ENCODE results near the gene RIPOR2. TPM values are rescaled to one million over a fixed set of nuclear protein-coding genes. Genes with fewer than 3 reads are reported as not detected.
A peak's percentile ranks its signal among the peaks of the same experiment; 100 is the strongest.

Gene RIPOR2
- total and polyA plus RNA-seq, 2 experiments from 2014 or later = 3.2 to 3.3 TPM

DNA sequence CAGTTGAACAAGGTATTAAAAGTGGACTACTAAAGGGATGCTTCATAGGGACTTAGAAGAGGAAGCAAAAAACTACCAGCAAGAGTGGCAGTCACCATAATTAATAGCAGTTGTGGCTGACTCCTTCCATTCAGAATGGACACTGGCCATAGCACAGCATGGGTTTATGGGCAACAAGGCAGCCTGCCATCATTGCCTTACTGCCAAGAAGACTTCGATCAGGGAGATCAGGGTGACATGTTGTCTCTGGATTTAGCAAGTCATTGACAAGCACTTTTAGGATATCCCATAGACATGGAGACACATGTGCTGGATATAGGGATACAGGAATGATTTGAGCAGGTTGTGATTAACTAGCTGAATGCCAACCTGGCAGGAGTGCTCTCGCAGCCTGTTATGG lies 35.3 kb upstream of the RIPOR2 start:
- WGBS, 2 experiments (ENCODE audit: low coverage in 1 of 2, low lambda C conversion rate in 2 of 2, missing lambda C conversion rate in 2 of 2) = 57 to 67% methylated on average over 2 of the region's 2 CpGs
- TF ChIP-seq EZH2 (IDR thresholded peaks at IDR 0.05; ENCODE audit: insufficient read depth, poor library complexity, severe bottlenecking) = no peak
- no peak for TF ChIP-seq EZH2phosphoT487 (IDR thresholded peaks at IDR 0.05; ENCODE audit: insufficient read depth, low read depth)
- in situ Hi-C loops (cut with MboI) = no loop called here

DNA sequence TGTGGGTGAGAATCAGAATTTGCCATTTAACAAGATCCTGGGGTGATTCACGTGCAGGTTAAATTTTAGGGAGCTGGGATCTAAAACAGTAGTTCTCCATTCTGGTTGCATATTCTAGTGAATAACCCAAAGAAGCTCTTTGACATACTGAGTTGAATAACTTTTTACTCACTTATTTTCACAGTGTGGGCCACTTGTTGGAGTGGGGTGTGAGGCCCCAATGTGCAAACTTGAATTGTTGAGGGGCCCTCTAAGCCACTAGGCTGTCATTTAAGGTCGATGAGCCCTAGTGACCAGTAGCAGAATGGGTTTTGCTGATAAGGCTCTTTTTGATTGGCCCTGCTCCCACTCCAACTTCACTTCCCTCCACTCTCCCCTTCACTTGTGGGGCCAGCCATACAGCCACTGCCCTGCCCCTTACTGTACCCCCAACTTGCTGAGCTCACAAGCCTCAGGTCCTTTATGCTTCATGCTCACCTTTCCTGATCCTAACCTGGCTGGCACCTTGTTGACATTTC lies 33.6 kb upstream of the RIPOR2 start:
- H3K4me3 ChIP-seq = no peak overlapping the region
- peaks cover 6% of the 10 kb centered on the region for H3K4me1 ChIP-seq (ENCODE audit: insufficient read depth)
- no peak overlapping the region for H3K4me2 ChIP-seq (ENCODE audit: unreplicated experiment)
- in situ Hi-C loops (cut with MboI) = no loop called here
- TF ChIP-seq EZH2phosphoT487 (IDR thresholded peaks at IDR 0.05; ENCODE audit: insufficient read depth, low read depth) (no peak), EZH2 (IDR thresholded peaks at IDR 0.05; ENCODE audit: insufficient read depth, poor library complexity, severe bottlenecking) (no peak)
- H3K79me2 ChIP-seq (ENCODE audit: insufficient read depth) = no peaks in the 10 kb centered on the region
- no peak overlapping the region for H3K9ac ChIP-seq
- no peaks in the 10 kb centered on the region for H3K27me3 ChIP-seq (replicated peaks; ENCODE audit: insufficient read depth)
- H3K36me3 ChIP-seq (ENCODE audit: low read depth) = no peaks in the 10 kb centered on the region
- 55 to 57% methylated on average over 2 of the region's 2 CpGs for WGBS, 2 experiments (ENCODE audit: low coverage in 1 of 2, low lambda C conversion rate in 2 of 2, missing lambda C conversion rate in 2 of 2)
- no peaks in the 10 kb centered on the region for H3F3A ChIP-seq (ENCODE audit: insufficient read depth)
- no peaks in the 10 kb centered on the region for H3K9me3 ChIP-seq (ENCODE audit: low read depth)
- H2AFZ ChIP-seq = no peak overlapping the region
- H3K27ac ChIP-seq = no peak overlapping the region
- H3K9me2 ChIP-seq (ENCODE audit: insufficient read depth) = no peaks in the 10 kb centered on the region
- no peak for DNase-seq
- no peaks in the 10 kb centered on the region for H4K20me1 ChIP-seq (ENCODE audit: insufficient read depth)

More for the DNA sequence above, 35.3 kb upstream of the RIPOR2 start:
- Histone ChIP-seq H3K9me3 (ENCODE audit: low read depth) (no peaks in the 10 kb centered on the region), H3K4me1 (ENCODE audit: insufficient read depth) (peaks cover 6% of the 10 kb centered on the region), H3F3A (ENCODE audit: insufficient read depth) (no peaks in the 10 kb centered on the region), H3K27ac (no peak overlapping the region), H3K79me2 (ENCODE audit: insufficient read depth) (no peaks in the 10 kb centered on the region), H3K36me3 (ENCODE audit: low read depth) (no peaks in the 10 kb centered on the region), H2AFZ (no peak overlapping the region), H3K4me2 (ENCODE audit: unreplicated experiment) (no peak overlapping the region), H4K20me1 (ENCODE audit: insufficient read depth) (no peaks in the 10 kb centered on the region), H3K27me3 (replicated peaks; ENCODE audit: insufficient read depth) (no peaks in the 10 kb centered on the region), H3K4me3 (no peak overlapping the region), H3K9me2 (ENCODE audit: insufficient read depth) (no peaks in the 10 kb centered on the region), H3K9ac (no peak overlapping the region)
- DNase-seq = no peak

DNA sequence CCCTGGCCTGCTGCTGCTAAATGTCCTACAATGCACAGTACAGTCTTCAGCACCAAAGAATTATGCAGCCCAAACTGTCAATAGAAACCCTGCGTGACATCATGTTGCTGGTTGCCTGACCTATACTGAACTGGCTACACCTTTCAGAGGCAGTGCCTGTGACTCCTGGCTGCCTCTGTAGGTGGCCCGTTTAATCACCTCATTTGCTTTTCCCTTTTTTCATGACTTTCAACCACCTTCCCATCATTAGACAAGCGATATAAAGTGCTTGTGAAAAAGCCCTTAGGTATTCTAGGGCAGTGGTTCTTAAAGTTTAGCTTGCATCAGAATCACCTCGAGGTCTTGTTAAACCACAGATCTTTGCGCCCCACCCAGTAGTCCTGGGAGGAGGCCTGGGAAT lies 33.0 kb upstream of the RIPOR2 start:
- H3K4me3 ChIP-seq = no peak overlapping the region
- no peaks in the 10 kb centered on the region for H3F3A ChIP-seq (ENCODE audit: insufficient read depth)
- H3K4me1 ChIP-seq (ENCODE audit: insufficient read depth) = peaks cover 6% of the 10 kb centered on the region
- no peaks in the 10 kb centered on the region for H3K9me2 ChIP-seq (ENCODE audit: insufficient read depth)
- H3K79me2 ChIP-seq (ENCODE audit: insufficient read depth) = no peaks in the 10 kb centered on the region
- H3K36me3 ChIP-seq (ENCODE audit: low read depth) = no peaks in the 10 kb centered on the region
- no peak overlapping the region for H3K27ac ChIP-seq
- H3K9ac ChIP-seq = no peak overlapping the region
- H4K20me1 ChIP-seq (ENCODE audit: insufficient read depth) = no peaks in the 10 kb centered on the region
- no peak overlapping the region for H3K4me2 ChIP-seq (ENCODE audit: unreplicated experiment)
- in situ Hi-C loops (cut with MboI) = no loop called here
- DNase-seq = no peak
- 82 to 85% methylated on average over 5 of the region's 5 CpGs for WGBS, 2 experiments (ENCODE audit: low coverage in 1 of 2, low lambda C conversion rate in 2 of 2, missing lambda C conversion rate in 2 of 2)
- H2AFZ ChIP-seq = no peak overlapping the region
- H3K27me3 ChIP-seq (replicated peaks; ENCODE audit: insufficient read depth) = no peaks in the 10 kb centered on the region
- no peaks in the 10 kb centered on the region for H3K9me3 ChIP-seq (ENCODE audit: low read depth)
- TF ChIP-seq EZH2phosphoT487 (IDR thresholded peaks at IDR 0.05; ENCODE audit: insufficient read depth, low read depth) (no peak), EZH2 (IDR thresholded peaks at IDR 0.05; ENCODE audit: insufficient read depth, poor library complexity, severe bottlenecking) (no peak)

DNA sequence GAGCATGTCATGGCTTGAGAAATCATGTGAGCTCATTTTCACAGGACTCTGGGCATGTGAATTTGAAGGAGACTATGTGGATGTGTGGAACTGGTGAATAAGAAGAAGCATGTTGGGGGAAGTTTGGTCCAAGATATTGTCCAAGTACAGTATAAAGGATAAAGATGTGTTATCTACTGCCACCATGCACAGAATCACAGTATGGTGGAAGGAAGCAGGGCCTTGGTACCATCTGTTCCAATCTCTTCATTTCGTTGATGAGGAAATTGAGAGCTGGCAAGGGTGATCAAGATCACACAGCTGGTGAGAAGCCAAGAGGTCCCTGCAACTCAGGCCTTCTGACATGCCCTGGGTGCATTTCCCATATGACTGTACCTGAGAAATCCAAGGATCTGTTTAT lies 31.5 kb upstream of the RIPOR2 start:
- in situ Hi-C loops (cut with MboI) = no loop called here
- no peak overlapping the region for H3K4me2 ChIP-seq (ENCODE audit: unreplicated experiment)
- 6 to 35% methylated on average over 1 of the region's 1 CpG for WGBS, 2 experiments (ENCODE audit: low coverage in 1 of 2, low lambda C conversion rate in 2 of 2, missing lambda C conversion rate in 2 of 2)

DNA sequence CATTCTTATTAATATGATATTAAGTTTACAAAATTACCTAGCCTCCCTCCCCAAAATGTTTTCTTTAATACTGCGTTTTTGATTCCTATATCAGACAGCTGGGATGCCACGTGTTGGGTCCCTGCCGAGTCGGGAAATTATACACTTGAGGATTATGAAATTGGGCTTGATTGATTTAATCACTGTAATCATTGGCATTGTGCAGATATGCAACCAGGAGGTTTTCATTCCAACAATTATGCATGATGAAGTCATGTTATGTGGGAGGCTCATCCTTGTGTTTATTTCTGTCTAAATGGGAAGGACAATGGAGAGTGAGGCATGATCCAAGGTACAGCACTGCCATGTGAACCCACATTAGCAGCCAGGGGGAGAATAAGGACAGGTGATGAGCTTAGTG lies 30.6 kb upstream of the RIPOR2 start:
- Histone ChIP-seq H3K4me3 (no peak overlapping the region), H3K4me2 (ENCODE audit: unreplicated experiment) (no peak overlapping the region), H3K79me2 (ENCODE audit: insufficient read depth) (no peaks in the 10 kb centered on the region), H3F3A (ENCODE audit: insufficient read depth) (no peaks in the 10 kb centered on the region), H3K9me2 (ENCODE audit: insufficient read depth) (no peaks in the 10 kb centered on the region), H4K20me1 (ENCODE audit: insufficient read depth) (no peaks in the 10 kb centered on the region), H3K4me1 (ENCODE audit: insufficient read depth) (peaks cover 6% of the 10 kb centered on the region), H3K27me3 (replicated peaks; ENCODE audit: insufficient read depth) (no peaks in the 10 kb centered on the region), H3K27ac (no peak overlapping the region), H3K36me3 (ENCODE audit: low read depth) (no peaks in the 10 kb centered on the region), H3K9me3 (ENCODE audit: low read depth) (no peaks in the 10 kb centered on the region), H3K9ac (no peak overlapping the region), H2AFZ (no peak overlapping the region)
- WGBS, 2 experiments (ENCODE audit: low coverage in 1 of 2, low lambda C conversion rate in 2 of 2, missing lambda C conversion rate in 2 of 2) = 26% methylated on average over 4 of the region's 4 CpGs
- DNase-seq = peak; percentile 16
- TF ChIP-seq EZH2phosphoT487 (IDR thresholded peaks at IDR 0.05; ENCODE audit: insufficient read depth, low read depth) (no peak), EZH2 (IDR thresholded peaks at IDR 0.05; ENCODE audit: insufficient read depth, poor library complexity, severe bottlenecking) (no peak)
- in situ Hi-C loops (cut with MboI) = no loop called here

More for the DNA sequence above, 31.5 kb upstream of the RIPOR2 start:
- Histone ChIP-seq H3K36me3 (ENCODE audit: low read depth) (no peaks in the 10 kb centered on the region), H3K27me3 (replicated peaks; ENCODE audit: insufficient read depth) (no peaks in the 10 kb centered on the region), H3F3A (ENCODE audit: insufficient read depth) (no peaks in the 10 kb centered on the region), H3K4me1 (ENCODE audit: insufficient read depth) (peaks cover 6% of the 10 kb centered on the region), H3K9me2 (ENCODE audit: insufficient read depth) (no peaks in the 10 kb centered on the region), H3K4me3 (no peak overlapping the region), H3K9ac (no peak overlapping the region), H3K9me3 (ENCODE audit: low read depth) (no peaks in the 10 kb centered on the region), H3K27ac (no peak overlapping the region), H3K79me2 (ENCODE audit: insufficient read depth) (no peaks in the 10 kb centered on the region), H4K20me1 (ENCODE audit: insufficient read depth) (no peaks in the 10 kb centered on the region), H2AFZ (no peak overlapping the region)
- no peak for DNase-seq
- no peak for TF ChIP-seq EZH2phosphoT487 (IDR thresholded peaks at IDR 0.05; ENCODE audit: insufficient read depth, low read depth)
- no peak for TF ChIP-seq EZH2 (IDR thresholded peaks at IDR 0.05; ENCODE audit: insufficient read depth, poor library complexity, severe bottlenecking)

Data from GM23248 (cell line).